ENCODE measurements around the gene CENPW.

The CENPW gene

DNA sequence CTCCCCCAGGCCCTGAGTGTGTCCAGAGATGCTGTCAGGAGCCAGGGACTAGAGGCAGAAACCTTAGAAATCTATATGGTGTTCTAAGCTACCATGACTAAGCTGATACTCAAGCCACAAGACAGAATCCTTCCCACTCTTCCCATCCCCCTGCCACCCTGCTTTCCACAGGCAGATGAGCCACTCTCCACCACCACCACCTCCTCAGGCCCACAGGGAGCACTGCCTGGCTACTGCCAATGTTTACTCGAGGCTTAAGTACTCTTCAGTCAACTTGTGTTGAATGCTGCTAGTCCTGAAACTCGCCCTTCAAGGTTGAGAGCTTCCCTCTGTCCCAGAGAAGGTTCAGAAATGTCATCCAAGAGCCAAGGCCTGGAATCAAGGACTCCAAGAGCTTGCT lies 56.2 kb downstream of the CENPW start:
- H3K36me3 ChIP-seq (ENCODE audit: low read length), result no peaks in the 10 kb centered on the region
- no peaks in the 10 kb centered on the region for H3K9me3 ChIP-seq (ENCODE audit: insufficient read depth, low read length)
- H3K9ac ChIP-seq (ENCODE audit: low read length), result no peak overlapping the region
- no peaks in the 10 kb centered on the region for H4K20me1 ChIP-seq (ENCODE audit: low read depth, low read length)
- no peak overlapping the region for H2AFZ ChIP-seq (ENCODE audit: low read depth, low read length, severe bottlenecking)
- no peak overlapping the region for H3K27ac ChIP-seq (ENCODE audit: low read depth, low read length)
- TF ChIP-seq, protein P1, sequence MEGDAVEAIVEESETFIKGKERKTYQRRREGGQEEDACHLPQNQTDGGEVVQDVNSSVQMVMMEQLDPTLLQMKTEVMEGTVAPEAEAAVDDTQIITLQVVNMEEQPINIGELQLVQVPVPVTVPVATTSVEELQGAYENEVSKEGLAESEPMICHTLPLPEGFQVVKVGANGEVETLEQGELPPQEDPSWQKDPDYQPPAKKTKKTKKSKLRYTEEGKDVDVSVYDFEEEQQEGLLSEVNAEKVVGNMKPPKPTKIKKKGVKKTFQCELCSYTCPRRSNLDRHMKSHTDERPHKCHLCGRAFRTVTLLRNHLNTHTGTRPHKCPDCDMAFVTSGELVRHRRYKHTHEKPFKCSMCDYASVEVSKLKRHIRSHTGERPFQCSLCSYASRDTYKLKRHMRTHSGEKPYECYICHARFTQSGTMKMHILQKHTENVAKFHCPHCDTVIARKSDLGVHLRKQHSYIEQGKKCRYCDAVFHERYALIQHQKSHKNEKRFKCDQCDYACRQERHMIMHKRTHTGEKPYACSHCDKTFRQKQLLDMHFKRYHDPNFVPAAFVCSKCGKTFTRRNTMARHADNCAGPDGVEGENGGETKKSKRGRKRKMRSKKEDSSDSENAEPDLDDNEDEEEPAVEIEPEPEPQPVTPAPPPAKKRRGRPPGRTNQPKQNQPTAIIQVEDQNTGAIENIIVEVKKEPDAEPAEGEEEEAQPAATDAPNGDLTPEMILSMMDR (IDR thresholded peaks at IDR 0.05; ENCODE audit: insufficient read depth, low read length, poor library complexity, severe bottlenecking), result no peak
- TF ChIP-seq EZH2phosphoT487 (conservative IDR thresholded peaks at IDR 0.05; ENCODE audit: low read length), result no peak
- H3F3A ChIP-seq (ENCODE audit: insufficient read depth), result no peaks in the 10 kb centered on the region
- H3K9me2 ChIP-seq (replicated peaks; ENCODE audit: insufficient read depth, low read length), result no peaks in the 10 kb centered on the region
- H3K4me2 ChIP-seq (ENCODE audit: low read depth, low read length, poor library complexity, severe bottlenecking), result no peak overlapping the region
- H3K79me2 ChIP-seq (ENCODE audit: insufficient read depth, low read length), result no peaks in the 10 kb centered on the region
- H3K4me3 ChIP-seq (ENCODE audit: insufficient read depth, low read length, poor library complexity, severe bottlenecking), result no peak overlapping the region
- H3K27me3 ChIP-seq (ENCODE audit: low read length), result no peaks in the 10 kb centered on the region

Data from SU-DHL-6 (cell line).